GM12878 (cell line): ENCODE measurements around the gene SNRNP200. TPM values are rescaled to one million over a fixed set of nuclear protein-coding genes. Genes with fewer than 3 reads are reported as not detected.

ENCODE experiments used
- ATAC-seq: fragments of 200-7000 bp; cut with Tn5 transposase; 3 replicates; pipeline ENCODE4 v1.9.1; 2020; ENCODE audit warnings: mild to moderate bottlenecking, moderate library complexity
- BruUV-seq: library from RNA; stranded (reverse); fragments of 400-500 nt; replicated peaks from 2 replicates; lab custom pipeline; 2021; lab: Mats Ljungman, UMichigan
- CTCF ChIA-PET: fragments of 300-600 bp; sonication (Branson Sonifier 250); formaldehyde crosslinking; extraction: SDS; loops from one replicate; lab custom pipeline; 2021; ENCODE audit warnings: inconsistent platforms; lab: Yijun Ruan, JAX
- POLR2A ChIA-PET: fragments of 350-600 bp; formaldehyde crosslinking; extraction: SDS; loops from one replicate; lab custom pipeline; 2021; ENCODE audit warnings: inconsistent platforms; lab: Charles Lee
- RAD21 ChIA-PET: fragments of 300-600 bp; sonication (Branson Sonifier 250); formaldehyde crosslinking; loops from one replicate; lab custom pipeline; 2023; ENCODE audit warnings: antibody characterized with exemption; ENCODE audit not compliant: unreplicated experiment; lab: Charles Lee
- SMC1A ChIA-PET: fragments of 300-600 bp; sonication (Branson Sonifier 250); formaldehyde crosslinking; loops from one replicate; lab custom pipeline; 2023; ENCODE audit not compliant: unreplicated experiment, uncharacterized antibody; lab: Charles Lee
- DNase-seq: peaks from one replicate; pipeline ENCODE4 v3.0.0-alpha.2; 2011; ENCODE audit warnings: low read depth, low spot score
- FAIRE-seq: peaks from 3 replicates; lab custom pipeline; 2011; peaks lifted over from hg19 to GRCh38; lab: Jason Lieb, UNC
- H2AFZ ChIP-seq: 2 replicates; pipeline ENCODE4 v1.6.0; 2011; ENCODE audit warnings: low read depth, low read length, control low read depth; ENCODE audit not compliant: control insufficient read depth
- H3K27ac ChIP-seq: 2 replicates; pipeline ENCODE4 v1.5.1; 2011; ENCODE audit warnings: control low read depth; ENCODE audit not compliant: control insufficient read depth, insufficient read depth
- H3K27me3 ChIP-seq, 2 experiments: replicated peaks in 1 of 2; 2 replicates each; pipeline versions ENCODE4 v1.6.0 to v1.6.1; 2011; ENCODE audit warnings: low read length in 1 of 2; ENCODE audit not compliant: control insufficient read depth in 2 of 2, insufficient read depth in 2 of 2
- H3K36me3 ChIP-seq, 2 experiments: 2 replicates each; pipeline ENCODE4 v1.5.1; 2011; ENCODE audit warnings: low read length in 1 of 2; ENCODE audit not compliant: control insufficient read depth in 2 of 2, insufficient read depth in 2 of 2
- H3K4me1 ChIP-seq: 2 replicates; pipeline ENCODE4 v1.6.1; 2011; ENCODE audit warnings: mild to moderate bottlenecking, low read length, moderate library complexity, mixed read lengths; ENCODE audit not compliant: control insufficient read depth, insufficient read depth
- H3K4me2 ChIP-seq: 2 replicates; pipeline ENCODE4 v1.6.0; 2011; ENCODE audit warnings: control low read depth; ENCODE audit not compliant: control insufficient read depth, insufficient read depth
- H3K4me3 ChIP-seq: fragments of 200-600 bp; sonication (generic); 2 replicates; pipeline ENCODE4 v1.5.1; 2016
- H3K79me2 ChIP-seq: 2 replicates; pipeline ENCODE4 v1.6.0; 2011; ENCODE audit warnings: low read length; ENCODE audit not compliant: control insufficient read depth, insufficient read depth
- H3K9ac ChIP-seq: 2 replicates; pipeline ENCODE4 v1.8.0; 2011; ENCODE audit warnings: low read length, control low read depth, mixed read lengths; ENCODE audit not compliant: control insufficient read depth, insufficient read depth
- H3K9me3 ChIP-seq: replicated peaks from 3 replicates; pipeline ENCODE4 v1.5.1; 2011; ENCODE audit warnings: mild to moderate bottlenecking, low read length; ENCODE audit not compliant: control insufficient read depth, insufficient read depth
- H4K20me1 ChIP-seq: 2 replicates; pipeline ENCODE4 v1.6.0; 2011; ENCODE audit not compliant: control insufficient read depth, insufficient read depth
- CEBPZ ChIP-seq: fragments of 150-350 bp; IDR thresholded peaks from 2 replicates; pipeline ENCODE4 v1.6.1; 2016; ENCODE audit warnings: low read depth, low read length
- CREM ChIP-seq: IDR thresholded peaks from 2 replicates; pipeline ENCODE4 v1.6.1; 2014; ENCODE audit warnings: antibody characterized with exemption, low read depth
- HDGF ChIP-seq: fragments of 450-650 bp; IDR thresholded peaks from 2 replicates; pipeline ENCODE4 v1.6.1; 2016; ENCODE audit warnings: antibody characterized with exemption
- IKZF1 ChIP-seq: fragments of 450-650 bp; conservative IDR thresholded peaks from 2 replicates; pipeline ENCODE4 v1.6.1; 2017; ENCODE audit warnings: antibody characterized with exemption, mild to moderate bottlenecking
- MEF2A ChIP-seq: IDR thresholded peaks from 2 replicates; pipeline ENCODE4 v1.6.1; 2011; ENCODE audit warnings: low read depth, mild to moderate bottlenecking, low read length, moderate library complexity; ENCODE audit not compliant: insufficient read depth
- PAX8 ChIP-seq: fragments of 450-650 bp; IDR thresholded peaks from 2 replicates; pipeline ENCODE4 v1.6.1; 2017; ENCODE audit warnings: mild to moderate bottlenecking, moderate library complexity
- PKNOX1 ChIP-seq: fragments of 450-650 bp; IDR thresholded peaks from 2 replicates; pipeline ENCODE4 v1.6.1; 2016; ENCODE audit warnings: mild to moderate bottlenecking
- SMAD1 ChIP-seq: fragments of 450-650 bp; IDR thresholded peaks from 2 replicates; pipeline ENCODE4 v1.6.1; 2018; ENCODE audit warnings: mild to moderate bottlenecking, low read depth; ENCODE audit not compliant: partially characterized antibody
- TBL1XR1 ChIP-seq: IDR thresholded peaks from 2 replicates; pipeline ENCODE4 v1.6.1; 2012; ENCODE audit warnings: low read depth, low read length, improper control_type of control experiment
- WGBS: methylation state at CpG from one replicate; pipeline ENCODE4 v1.1.6; 2016; ENCODE audit warnings: low lambda C conversion rate; ENCODE audit not compliant: insufficient replicate concordance, insufficient coverage; ENCODE audit errors: missing lambda C conversion rate; 5-methylcytosine and 5-hydroxymethylcytosine counted together
- in situ Hi-C: fragments of 300-500 bp; cut with MboI; formaldehyde crosslinking; loops from 9 replicates; pipeline ENCODE4 v1.14.3; 2018; ENCODE audit warnings: mixed read lengths
- intact Hi-C: fragments of 100-400 bp; cut with micrococcal nuclease; formaldehyde crosslinking; loops from one replicate; pipeline ENCODE4 v1.14.2; 2022; ENCODE audit not compliant: unreplicated experiment
- polyA plus RNA-seq, 11 experiments: library from polyadenylated mRNA; depleted of rRNA in 4 of 11; unstranded in 6 of 11; stranded (reverse) in 5 of 11; fragments of >200 nt; fragmentation: Nextera tagmentation in 4 of 11; fragmentation: Illumina TruSeq in 1 of 11; extraction: Ambion mirVana in 4 of 11; extraction: Trizol in 1 of 11; gene quantifications; 1 replicate in 1 of 11; 2 replicates in 10 of 11; pipeline versions ENCODE4 v1.2.1 to v1.2.3, GENCODE V29; 2011 to 2016; ENCODE audit warnings: inconsistent platforms in 2 of 11, missing spikeins in 2 of 11, low read depth in 1 of 11
- total RNA-seq, 4 experiments: library from RNA; depleted of rRNA in 3 of 4; stranded (reverse); fragments of >200 nt in 3 of 4; fragmentation: Illumina TruSeq in 1 of 4; extraction: Trizol in 1 of 4; gene quantifications; 2 replicates each; pipeline versions ENCODE4 v1.2.1 to v1.2.3, GENCODE V29; 2013 to 2021

The SNRNP200 gene
- total and polyA plus RNA-seq, 10 of the 15 experiments (the other 5 are each of a cell fraction or from before 2014, with no cell fraction given): 59.2 to 176 (median 106) TPM

- H3K36me3 ChIP-seq: peaks cover 2 to 5% of the 10 kb centered on the region in 2 experiments; a peak in 2 of 4 replicates
- in situ Hi-C loops: no loop called here
- peak overlapping the region; percentile 95 for H3K4me2 ChIP-seq
- CTCF ChIA-PET: interaction anchor here (1.6 to 2.1 kb wide), 2 partner anchors 8 to 188 kb away, joined by 5 to 6 read pairs; partner anchors contain the start of genes ASTL and NCAPH
- ATAC-seq: no peak
- no peak for DNase-seq
- no peak overlapping the region; the same call in 1 of the 2 replicates for H3K27ac ChIP-seq
- intact Hi-C loops: no loop called here
- RAD21 ChIA-PET: interaction anchor here (0.7 kb wide), 1 partner anchor 10 kb away, joined by 3 read pairs; no protein-coding TSS in a partner anchor
- H3K27me3 ChIP-seq: no peaks in the 10 kb centered on the region
- TF ChIP-seq PAX8 (no peak), IKZF1 (no peak)
- peaks cover 13% of the 10 kb centered on the region for H3K79me2 ChIP-seq
- peak overlapping the region; percentile 75 for H3K9ac ChIP-seq
- SMC1A ChIA-PET: interaction anchor here (13.4 kb wide), 1 partner anchor 11 kb away, joined by 231 read pairs; the partner anchor contains the start of gene NCAPH
- H3K9me3 ChIP-seq: no peaks in the 10 kb centered on the region
- H2AFZ ChIP-seq: no peak overlapping the region
- no TSS peak for BruUV-seq
- no peak for FAIRE-seq
- H4K20me1 ChIP-seq: no peaks in the 10 kb centered on the region
- peak overlapping the region; percentile 89 for H3K4me3 ChIP-seq
- H3K4me1 ChIP-seq: peaks cover 26% of the 10 kb centered on the region
- POLR2A ChIA-PET: interaction anchor here (3.3 to 7.7 kb wide), 2 partner anchors 9 to 18 kb away, joined by 12 to 151 read pairs; partner anchors contain the start of gene NCAPH
- WGBS: 99% methylated on average over 8 of the region's 8 CpGs
Measured at GRCh38 chr2:96326564-96326963, 21.2 kb upstream of the SNRNP200 start.

GRCh38 chr2:96325884-96326255, 20.5 kb upstream of the SNRNP200 start:
- Histone ChIP-seq H3K27me3 (no peaks in the 10 kb centered on the region), H3K4me2 (peak overlapping the region; percentile 95), H4K20me1 (no peaks in the 10 kb centered on the region), H3K36me3 (peaks cover 2 to 5% of the 10 kb centered on the region in 2 experiments; a peak in 2 of 4 replicates), H3K27ac (peak overlapping the region; percentile 76), H3K79me2 (peaks cover 19% of the 10 kb centered on the region), H3K4me1 (peaks cover 26% of the 10 kb centered on the region), H3K9me3 (no peaks in the 10 kb centered on the region), H3K4me3 (peak overlapping the region; percentile 89), H3K9ac (peak overlapping the region; percentile 75), H2AFZ (peak overlapping the region; percentile 89)
- in situ Hi-C loops (no loop called here), intact Hi-C loops (no loop called here)
- BruUV-seq: no TSS peak
- ChIA-PET POLR2A (interaction anchor here (1.4 to 7.7 kb wide), 5 partner anchors 9 to 21 kb away, joined by 4 to 151 read pairs (median 10); partner anchors contain the start of gene NCAPH), SMC1A (interaction anchor here (13.4 kb wide), 1 partner anchor 12 kb away, joined by 231 read pairs; the partner anchor contains the start of gene NCAPH), RAD21 (interaction anchor here (1.2 to 2.8 kb wide), 7 partner anchors 10 to 183 kb away, joined by 4 to 32 read pairs (median 8); partner anchors contain the start of gene NCAPH), CTCF (interaction anchor here (1.5 to 2.1 kb wide), 3 partner anchors 9 to 187 kb away, joined by 3 to 6 read pairs (median 5); partner anchors contain the start of genes ASTL and NCAPH)
- peak; percentile 44 for ATAC-seq
- no peak for FAIRE-seq
- WGBS: 4% methylated on average over 8 of the region's 8 CpGs
- no peak for DNase-seq
- no peak for TF ChIP-seq TBL1XR1
- TF ChIP-seq CREM: no peak
- no peak for TF ChIP-seq PAX8
- no peak for TF ChIP-seq MEF2A
- no peak for TF ChIP-seq HDGF
- TF ChIP-seq CEBPZ: no peak
- TF ChIP-seq SMAD1: no peak
- no peak for TF ChIP-seq PKNOX1
